ENCODE results near the gene CABLES2.
"Not testable (repeated sequence)": the region's sequence is repeated elsewhere in the genome, so short reads cannot be mapped to it uniquely, and the experiment has no call there.

The CABLES2 gene

GRCh38 chr20:62436692-62437091 lies 29.6 kb upstream of the CABLES2 start:
- no peak for DNase-seq (ENCODE audit: low read depth)

GRCh38 chr20:62433658-62434497 lies 26.8 kb upstream of the CABLES2 start:
- DNase-seq (ENCODE audit: low read depth): no peak

GRCh38 chr20:62430866-62431447 lies 23.9 kb upstream of the CABLES2 start:
- DNase-seq (ENCODE audit: low read depth): no peak

- no peak for DNase-seq (ENCODE audit: low read depth)
Measured at GRCh38 chr20:62430311-62430853, 23.3 kb upstream of the CABLES2 start.

GRCh38 chr20:62429455-62430310 lies 22.6 kb upstream of the CABLES2 start:
- DNase-seq (ENCODE audit: low read depth): no peak

DNA sequence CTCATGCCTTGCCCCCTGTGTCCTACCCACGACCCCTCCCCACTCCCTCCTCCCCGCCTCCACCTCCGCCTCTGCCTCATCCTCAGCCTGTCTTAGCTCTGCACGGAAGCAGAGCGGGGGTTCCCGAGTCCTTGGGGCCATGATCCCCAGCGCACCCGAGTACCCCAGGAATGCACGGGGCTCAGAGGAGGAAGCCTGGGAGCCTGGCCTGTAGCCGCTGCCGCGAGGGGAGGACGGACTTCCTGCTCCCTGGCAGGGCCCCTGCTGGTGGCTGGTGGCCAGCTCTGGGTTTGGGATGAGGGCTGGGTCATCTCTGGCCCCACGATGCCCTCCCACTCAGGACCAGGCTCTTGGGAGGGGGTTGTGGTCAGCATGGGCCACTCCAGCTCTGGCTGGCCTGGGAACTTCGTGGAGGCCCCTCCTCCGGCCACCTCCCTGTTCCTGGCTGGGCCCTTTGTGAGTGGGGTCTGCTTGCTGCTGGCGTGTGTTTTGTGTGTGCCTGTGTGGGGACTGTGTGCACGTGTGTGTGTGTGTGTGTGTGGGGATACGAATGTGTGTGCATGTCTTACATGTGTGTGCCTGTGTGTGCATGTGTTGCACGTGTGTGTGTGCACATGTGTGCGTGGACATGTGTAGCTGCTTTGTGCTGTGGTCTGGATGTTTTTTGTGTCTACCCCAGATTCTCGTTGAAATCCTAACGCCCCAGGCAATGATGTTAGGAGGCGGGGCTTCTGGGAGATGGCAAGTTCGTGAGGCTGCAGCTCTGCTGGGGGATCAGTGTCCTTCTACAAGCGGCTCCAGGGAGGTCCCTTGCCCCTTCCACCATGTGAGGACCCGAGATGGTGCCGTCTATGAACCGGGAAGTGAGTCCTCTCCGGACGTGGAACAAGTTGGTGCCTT lies 21.6 kb upstream of the CABLES2 start:
- no peak for DNase-seq (ENCODE audit: low read depth)

- no peak for DNase-seq (ENCODE audit: low read depth)
Measured at GRCh38 chr20:62428002-62428372, 20.9 kb upstream of the CABLES2 start.

GRCh38 chr20:62427172-62428001 lies 20.3 kb upstream of the CABLES2 start, which contains the start of gene RBBP8NL:
Gene RBBP8NL (minus strand): TSS chr20:62427539. CDS start chr20:62419647, 7,892 bp downstream.
- no peak for DNase-seq (ENCODE audit: low read depth)

GRCh38 chr20:62426699-62427131 lies 19.6 kb upstream of the CABLES2 start:
- DNase-seq (ENCODE audit: low read depth): no peak

DNA sequence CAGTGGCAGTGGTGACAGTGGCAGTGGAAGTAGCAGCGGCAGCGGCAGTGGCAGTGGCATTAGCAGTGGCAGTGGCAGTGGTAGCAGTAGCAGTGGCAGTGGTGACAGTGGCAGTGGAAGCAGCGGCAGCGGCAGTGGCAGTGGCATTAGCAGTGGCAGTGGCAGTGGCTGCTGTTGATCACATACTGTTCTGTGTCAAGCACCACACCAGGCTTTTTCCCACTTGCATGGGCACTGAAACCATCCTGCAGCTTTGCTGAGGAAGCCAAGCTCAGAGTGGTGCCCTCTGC lies 18.9 kb upstream of the CABLES2 start:
- not testable (repeated sequence) for DNase-seq (ENCODE audit: low read depth)

- DNase-seq (ENCODE audit: low read depth): no peak
Measured at GRCh38 chr20:62425281-62426058, 18.4 kb upstream of the CABLES2 start.

- no peak for DNase-seq (ENCODE audit: low read depth)
Measured at GRCh38 chr20:62424249-62425107, 17.4 kb upstream of the CABLES2 start.

DNA sequence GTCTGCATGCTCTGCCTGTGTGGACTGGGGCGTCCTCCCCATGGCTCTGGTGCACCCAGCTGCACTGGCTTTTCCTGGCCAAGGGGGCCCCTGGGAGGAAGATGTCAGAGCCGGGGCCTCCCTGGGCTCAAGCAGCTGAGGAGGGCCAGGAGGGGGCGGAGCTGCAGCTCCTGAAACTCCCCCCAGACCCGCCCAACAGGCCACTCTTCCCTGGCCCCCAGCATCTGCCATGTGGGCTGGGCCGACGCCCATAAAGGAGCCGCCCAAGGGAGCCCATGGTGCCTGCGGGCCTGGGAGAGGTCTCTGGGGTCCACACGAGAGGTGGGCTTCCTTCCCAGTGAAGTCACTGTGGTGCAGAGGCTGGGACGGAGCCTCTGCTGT lies 16.2 kb upstream of the CABLES2 start:
- DNase-seq (ENCODE audit: low read depth): no peak

DNA sequence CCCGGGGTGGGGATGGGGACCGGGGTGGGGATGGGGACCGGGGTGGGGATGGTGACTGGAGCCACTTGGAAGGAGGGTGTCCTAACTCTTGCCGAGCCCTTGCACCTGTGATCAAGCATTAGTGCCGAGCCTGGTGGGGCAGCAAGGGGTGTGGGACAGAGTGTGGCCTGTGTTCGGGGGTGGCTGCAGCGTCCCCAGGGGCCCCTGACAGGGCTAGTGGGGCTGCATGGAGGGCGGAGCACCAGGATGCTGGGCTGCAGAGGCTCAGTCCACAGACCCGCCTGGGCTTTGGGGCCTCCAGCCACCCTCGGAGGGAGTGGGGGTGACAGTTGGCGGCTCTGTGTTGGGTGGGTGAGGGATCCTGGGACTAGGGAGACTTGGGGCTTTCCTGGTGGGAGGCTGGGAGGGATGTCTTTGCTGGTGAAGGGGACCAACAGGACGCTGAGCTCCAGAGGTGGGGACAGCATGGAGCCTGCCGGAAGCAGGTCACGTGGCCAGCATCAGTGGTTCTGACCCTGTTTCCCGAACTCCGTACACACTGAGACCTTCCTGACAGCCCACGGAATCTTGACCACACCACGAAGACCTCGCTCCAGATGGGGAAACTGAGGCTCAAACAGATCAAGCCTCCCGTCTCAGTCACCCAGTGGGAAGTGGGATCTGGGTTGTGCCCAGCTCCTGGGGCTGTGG lies 15.7 kb upstream of the CABLES2 start:
- no peak for DNase-seq (ENCODE audit: low read depth)

DNA sequence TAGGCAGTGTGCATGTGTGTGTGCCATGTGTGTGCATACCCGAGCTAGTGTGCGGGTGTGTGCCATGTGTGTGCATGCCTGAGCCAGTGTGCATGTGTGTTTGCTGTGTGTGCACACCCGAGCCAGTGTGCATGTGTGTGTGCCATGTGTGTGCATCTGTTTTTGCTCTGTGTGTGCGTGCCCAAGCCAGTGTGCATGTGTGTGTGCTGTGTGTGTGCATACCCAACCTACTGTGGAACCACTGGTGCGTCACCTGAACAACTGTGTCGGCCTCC lies 14.6 kb upstream of the CABLES2 start:
- DNase-seq (ENCODE audit: low read depth): no peak

GRCh38 chr20:62420846-62421715 lies 14.0 kb upstream of the CABLES2 start:
- no peak for DNase-seq (ENCODE audit: low read depth)

DNA sequence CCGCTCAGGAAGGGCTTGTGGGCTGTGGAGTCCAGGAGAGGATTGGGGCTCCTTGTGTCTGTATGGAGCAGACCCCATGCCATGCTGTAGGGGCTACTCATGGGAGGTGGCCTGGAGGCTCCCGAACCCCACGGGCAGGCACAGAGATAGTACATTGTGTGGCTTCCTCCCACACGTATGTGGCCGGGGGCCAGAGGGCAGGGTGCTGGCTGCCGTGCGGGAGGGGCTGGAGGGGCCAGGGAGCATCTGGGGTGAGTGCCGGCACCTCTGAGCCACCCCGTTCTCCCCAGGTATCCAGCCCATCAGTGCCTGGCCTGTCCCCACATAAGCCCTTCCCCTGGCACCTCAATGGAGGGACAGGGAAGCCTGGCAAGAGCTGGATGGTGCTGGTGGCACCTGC lies 12.7 kb upstream of the CABLES2 start:
- no peak for DNase-seq (ENCODE audit: low read depth)

Data from HS-5 (cell line).